H1 (cell line): ENCODE results near the gene WRAP73. TPM values are rescaled to one million over a fixed set of nuclear protein-coding genes. Genes with fewer than 3 reads are reported as not detected.

Experiments
- CTCF ChIA-PET: fragments of 300-600 bp; sonication (Branson Sonifier 250); formaldehyde crosslinking; loops from one replicate; lab custom pipeline; 2021; ENCODE audit not compliant: partially characterized antibody; lab: Charles Lee
- POLR2A ChIA-PET: fragments of 300-600 bp; sonication (Branson Sonifier 250); formaldehyde crosslinking; loops from one replicate; lab custom pipeline; 2021; ENCODE audit warnings: inconsistent platforms; ENCODE audit not compliant: partially characterized antibody; lab: Charles Lee
- DNase-seq, 2 experiments: peaks; one replicate each; pipeline versions ENCODE4 v3.0.0 to v3.0.0-alpha.2; 2010 to 2022; ENCODE audit warnings: low spot score in 2 of 2, low read depth in 1 of 2, mixed read lengths in 1 of 2
- FAIRE-seq: peaks from 2 replicates; lab custom pipeline; 2011; peaks lifted over from hg19 to GRCh38; lab: Jason Lieb, UNC
- H2AFZ ChIP-seq: 2 replicates; pipeline ENCODE4 v1.8.1; 2012; ENCODE audit warnings: low read length, inconsistent platforms
- H2AK5ac ChIP-seq: 2 replicates; pipeline ENCODE4 v1.6.1; 2013; ENCODE audit warnings: low read depth, low read length
- H2BK120ac ChIP-seq: replicated peaks from 2 replicates; pipeline ENCODE3; 2013; ENCODE audit warnings: low read depth, low read length, inconsistent platforms
- H2BK12ac ChIP-seq: 2 replicates; pipeline ENCODE4 v1.6.1; 2013; ENCODE audit warnings: low read depth, low read length
- H2BK15ac ChIP-seq: 2 replicates; pipeline ENCODE4 v1.6.1; 2013; ENCODE audit warnings: low read length
- H2BK20ac ChIP-seq: 2 replicates; pipeline ENCODE4 v1.6.1; 2013; ENCODE audit warnings: low read length
- H2BK5ac ChIP-seq: 2 replicates; pipeline ENCODE4 v1.6.1; 2013; ENCODE audit warnings: low read depth, low read length
- H3K14ac ChIP-seq: 2 replicates; pipeline ENCODE4 v1.6.1; 2013; ENCODE audit warnings: inconsistent platforms; ENCODE audit not compliant: insufficient read length
- H3K18ac ChIP-seq: 2 replicates; pipeline ENCODE4 v1.6.1; 2013; ENCODE audit warnings: low read length; ENCODE audit errors: extremely low read depth
- H3K23ac ChIP-seq: 2 replicates; pipeline ENCODE4 v1.6.1; 2013; ENCODE audit warnings: inconsistent platforms; ENCODE audit not compliant: insufficient read length
- H3K23me2 ChIP-seq: 2 replicates; pipeline ENCODE4 v1.6.1; 2013; ENCODE audit warnings: low read depth, low read length
- H3K27ac ChIP-seq: 2 replicates; pipeline ENCODE4 v1.6.1; 2011; ENCODE audit warnings: low read depth, low read length, inconsistent platforms
- H3K27me3 ChIP-seq, 4 experiments: replicated peaks in 1 of 4; 1 replicate in 1 of 4; 2 replicates in 3 of 4; pipeline versions ENCODE4 v1.6.1 to v1.8.1; 2011 to 2013; ENCODE audit warnings: low read length in 3 of 4, mild to moderate bottlenecking in 3 of 4, inconsistent platforms in 2 of 4, mixed read lengths in 2 of 4, moderate library complexity in 1 of 4; ENCODE audit not compliant: control insufficient read depth in 3 of 4, insufficient read depth in 3 of 4; ENCODE audit errors: extremely low read depth in 1 of 4
- H3K36me3 ChIP-seq, 4 experiments: 2 replicates each; pipeline versions ENCODE4 v1.6.1 to v1.8.1; 2011 to 2013; ENCODE audit warnings: mild to moderate bottlenecking in 4 of 4, low read length in 3 of 4, moderate library complexity in 2 of 4, control low read depth in 1 of 4, inconsistent platforms in 1 of 4; ENCODE audit not compliant: insufficient read depth in 4 of 4, control insufficient read depth in 2 of 4
- H3K4ac ChIP-seq: replicated peaks from 2 replicates; pipeline ENCODE3; 2013; ENCODE audit warnings: low read length, low read depth, mixed read lengths, inconsistent platforms; ENCODE audit not compliant: insufficient read length
- H3K4me1 ChIP-seq, 4 experiments: replicated peaks in 1 of 4; 1 replicate in 1 of 4; 2 replicates in 3 of 4; pipeline versions ENCODE4 v1.6.1 to v1.8.1; 2011 to 2013; ENCODE audit warnings: low read length in 3 of 4, inconsistent platforms in 2 of 4, mixed read lengths in 1 of 4; ENCODE audit not compliant: insufficient read depth in 4 of 4, control insufficient read depth in 3 of 4
- H3K4me2 ChIP-seq, 2 experiments: 2 replicates each; pipeline versions ENCODE4 v1.6.1 to v1.8.1; 2011 to 2013; ENCODE audit warnings: low read depth in 2 of 2, low read length in 2 of 2, control low read depth in 1 of 2, inconsistent platforms in 1 of 2, mild to moderate bottlenecking in 1 of 2; ENCODE audit not compliant: insufficient read depth in 1 of 2
- H3K4me3 ChIP-seq, 4 experiments: fragments of 200-600, 300-600 bp in 1 of 4; sonication (generic), shearing (Covaris generic), sonication (Bioruptor Twin) in 1 of 4; 2 replicates each; pipeline versions ENCODE4 v1.5.1 to v1.8.1; 2011 to 2016; ENCODE audit warnings: low read length in 4 of 4, low read depth in 3 of 4, control low read depth in 2 of 4, inconsistent platforms in 2 of 4, mild to moderate bottlenecking in 2 of 4, mixed read lengths in 1 of 4, moderate library complexity in 1 of 4; ENCODE audit not compliant: insufficient read depth in 2 of 4; ENCODE audit errors: extremely low read depth in 1 of 4
- H3K56ac ChIP-seq: replicated peaks from 2 replicates; pipeline ENCODE3; 2013; ENCODE audit warnings: low read depth, mild to moderate bottlenecking, mixed read lengths, low read length, inconsistent platforms; ENCODE audit not compliant: insufficient read length
- H3K79me1 ChIP-seq: 2 replicates; pipeline ENCODE4 v1.6.1; 2013; ENCODE audit warnings: low read depth, low read length, control low read depth
- H3K79me2 ChIP-seq, 2 experiments: 2 replicates each; pipeline versions ENCODE4 v1.6.1 to v1.8.1; 2012 to 2013; ENCODE audit warnings: low read length in 2 of 2, mild to moderate bottlenecking in 2 of 2, inconsistent platforms in 1 of 2; ENCODE audit not compliant: insufficient read depth in 2 of 2, control insufficient read depth in 1 of 2
- H3K9ac ChIP-seq, 4 experiments: replicated peaks in 1 of 4; 1 replicate in 1 of 4; 2 replicates in 3 of 4; pipeline versions ENCODE4 v1.6.1 to v1.8.1; 2011 to 2013; ENCODE audit warnings: low read depth in 3 of 4, low read length in 3 of 4, control low read depth in 2 of 4, mild to moderate bottlenecking in 2 of 4, moderate library complexity in 2 of 4, inconsistent platforms in 1 of 4; ENCODE audit errors: extremely low read depth in 1 of 4
- H3K9me3 ChIP-seq, 2 experiments: 2 replicates each; pipeline versions ENCODE4 v1.6.1 to v1.8.1; 2012 to 2013; ENCODE audit warnings: mild to moderate bottlenecking in 2 of 2, moderate library complexity in 2 of 2, control low read depth in 1 of 2, inconsistent platforms in 1 of 2, low read depth in 1 of 2, low read length in 1 of 2, mixed read lengths in 1 of 2; ENCODE audit not compliant: insufficient read depth in 2 of 2
- H4K20me1 ChIP-seq, 2 experiments: replicated peaks in 1 of 2; 2 replicates each; pipeline versions ENCODE3 to v1.8.1; 2011 to 2013; ENCODE audit warnings: inconsistent platforms in 2 of 2, low read length in 2 of 2, mild to moderate bottlenecking in 1 of 2; ENCODE audit not compliant: insufficient read depth in 2 of 2, control insufficient read depth in 1 of 2
- H4K5ac ChIP-seq: 2 replicates; pipeline ENCODE4 v1.6.1; 2013; ENCODE audit warnings: low read length, low read depth, mixed read lengths, inconsistent platforms; ENCODE audit not compliant: insufficient read length
- H4K8ac ChIP-seq: 2 replicates; pipeline ENCODE4 v1.8.0; 2013; ENCODE audit warnings: mild to moderate bottlenecking, moderate library complexity, low read length, inconsistent platforms; ENCODE audit not compliant: insufficient read depth; ENCODE audit errors: extremely low read depth
- H4K91ac ChIP-seq: replicated peaks from 2 replicates; pipeline ENCODE3; 2013; ENCODE audit warnings: low read length, mixed read lengths, inconsistent platforms; ENCODE audit not compliant: insufficient read length
- CBX5 ChIP-seq: fragments of 300-800, 300-1000 bp; sonication (generic); IDR thresholded peaks from 2 replicates; pipeline ENCODE4 v1.7.1; 2016; ENCODE audit warnings: antibody characterized with exemption, low read length, low read depth
- HDAC6 ChIP-seq: IDR thresholded peaks from one replicate; pipeline ENCODE4 v1.7.1; 2012; ENCODE audit warnings: low read depth, mild to moderate bottlenecking, inconsistent platforms, low read length, moderate library complexity
- RNF2 ChIP-seq: fragments of 200-900, 300-1000 bp; sonication (generic); IDR thresholded peaks from 2 replicates; pipeline ENCODE4 v1.7.1; 2016; ENCODE audit warnings: borderline replicate concordance, low read depth, mild to moderate bottlenecking, antibody characterized with exemption, low read length; ENCODE audit not compliant: poor library complexity, severe bottlenecking; ENCODE audit errors: missing control alignments
- WGBS, 2 experiments: shearing (Covaris generic) in 1 of 2; methylation state at CpG; one replicate each; pipeline versions ENCODE4 v1.1.6 to v1.1.7; 2013 to 2015; ENCODE audit warnings: low lambda C conversion rate in 2 of 2, mixed read lengths in 2 of 2, inconsistent platforms in 1 of 2, low coverage in 1 of 2, missing lambda C conversion rate in 1 of 2; ENCODE audit not compliant: insufficient replicate concordance in 2 of 2, insufficient coverage in 1 of 2, insufficient read length in 1 of 2; ENCODE audit errors: extremely low coverage in 1 of 2, missing lambda C conversion rate in 1 of 2; 5-methylcytosine and 5-hydroxymethylcytosine counted together
- polyA plus RNA-seq, 7 experiments: library from polyadenylated mRNA; depleted of rRNA in 3 of 7; stranded (reverse) in 5 of 7; unstranded in 2 of 7; fragments of >200 nt in 5 of 7; fragments of 200-250 nt in 2 of 7; gene quantifications; 1 replicate in 5 of 7; 2 replicates in 1 of 7; 4 replicates in 1 of 7; pipeline versions ENCODE4 v1.2.1 to v1.2.3, GENCODE V29; 2011 to 2013; ENCODE audit warnings: missing spikeins in 2 of 7, mixed read lengths in 2 of 7
- total RNA-seq: library from RNA; stranded (reverse); fragmentation: NEBNext Ultra II Directional; extraction: Animal tissue kit (Norgen Biotek cat#: 25700); gene quantifications from 2 replicates; pipeline ENCODE4 v1.2.1, GENCODE V29; 2021
- TF ChIP-seq, protein P1 (sequence below): IDR thresholded peaks from 2 replicates; pipeline ENCODE4 v1.6.1; 2011; ENCODE audit warnings: low read depth, mild to moderate bottlenecking, low read length; ENCODE audit not compliant: insufficient read depth

WRAP73 gene
- total and polyA plus RNA-seq, 2 of the 8 experiments (the other 6 are each of a cell fraction or from before 2014, with no cell fraction given) = 30.3 to 50.7 TPM

- H2AFZ ChIP-seq = no peak overlapping the region
- peak overlapping the region; percentile 58; the same call in 1 of the 2 replicates for H4K8ac ChIP-seq
- TF ChIP-seq RNF2 (no peak), HDAC6 (no peak), CBX5 (no peak)
- TF ChIP-seq, protein P1, sequence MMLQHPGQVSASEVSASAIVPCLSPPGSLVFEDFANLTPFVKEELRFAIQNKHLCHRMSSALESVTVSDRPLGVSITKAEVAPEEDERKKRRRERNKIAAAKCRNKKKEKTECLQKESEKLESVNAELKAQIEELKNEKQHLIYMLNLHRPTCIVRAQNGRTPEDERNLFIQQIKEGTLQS = no peak
- H3K9ac ChIP-seq = no peak overlapping the region
- 88% methylated on average over 19 of the region's 19 CpGs; no CpG with 5 or more reads in 1 of the 2 experiments for WGBS, 2 experiments
- no peak overlapping the region for H3K14ac ChIP-seq
- no peak overlapping the region for H3K4me3 ChIP-seq
- H3K56ac ChIP-seq = no peak overlapping the region
- H3K4me1 ChIP-seq = peaks cover 0 to 11% (median 8%) of the 10 kb centered on the region in 4 experiments; a peak in 5 of 7 replicates
- H3K27me3 ChIP-seq = peaks cover 0 to 8% (median 3%) of the 10 kb centered on the region in 4 experiments; a peak in 3 of 7 replicates
- H3K79me1 ChIP-seq = no peaks in the 10 kb centered on the region
- H2AK5ac ChIP-seq = no peak overlapping the region
- H3K4ac ChIP-seq = no peak overlapping the region
- no peak overlapping the region; the same call in 1 of the 2 replicates for H2BK12ac ChIP-seq
- H3K27ac ChIP-seq = no peak overlapping the region; the same call in 1 of the 2 replicates
- no peaks in the 10 kb centered on the region for H3K36me3 ChIP-seq
- no peak overlapping the region for H4K5ac ChIP-seq
- no peaks in the 10 kb centered on the region for H4K20me1 ChIP-seq
- no peak overlapping the region for H3K23ac ChIP-seq
- H3K9me3 ChIP-seq = no peaks in the 10 kb centered on the region
- H3K4me2 ChIP-seq = no peak overlapping the region
- no peaks in the 10 kb centered on the region; the same call in 1 of the 2 replicates for H3K23me2 ChIP-seq
- no peak overlapping the region for H2BK120ac ChIP-seq
- H3K79me2 ChIP-seq = no peaks in the 10 kb centered on the region
- ChIA-PET POLR2A (no interaction called here), CTCF (interaction anchor here (0.7 to 1.2 kb wide), 6 partner anchors 13 to 1977 kb away, joined by 3 to 7 read pairs (median 3); no protein-coding TSS in a partner anchor)
- no peak overlapping the region for H2BK20ac ChIP-seq
- DNase-seq = no peak
- H2BK15ac ChIP-seq = no peak overlapping the region
- peak overlapping the region; percentile 10 for H4K91ac ChIP-seq
- H2BK5ac ChIP-seq = no peak overlapping the region; the same call in 1 of the 2 replicates
- no peak overlapping the region for H3K18ac ChIP-seq
- no peak for FAIRE-seq
Measured at GRCh38 chr1:3681231-3681897, 31.5 kb upstream of the WRAP73 start.
